Thoracic aorta (tissue), 2 donors: ENCODE measurements around the gene MOB3B. TPM values are rescaled to one million over a fixed set of nuclear protein-coding genes. Genes with fewer than 3 reads are reported as not detected.
"Not testable (repeated sequence)": the region's sequence is repeated elsewhere in the genome, so short reads cannot be mapped to it uniquely, and the experiment has no call there.

Experiments
- ATAC-seq: fragments of 150-250 bp; one replicate; pipeline ENCODE4 v1.8.0; 2017; ENCODE audit warnings: low read depth; ENCODE audit not compliant: insufficient number of reproducible peaks, low FRiP score
- DNase-seq: peaks from one replicate; pipeline ENCODE4 v3.0.0-alpha.2; 2020; ENCODE audit warnings: low spot score
- H3K27ac ChIP-seq, 2 donors: fragments of 200-600 bp; sonication (generic); 1 replicate in 1 of 2; 2 replicates in 1 of 2; pipeline ENCODE4 v1.5.1; 2016; ENCODE audit warnings: mild to moderate bottlenecking in 2 of 2, moderate library complexity in 2 of 2
- H3K27me3 ChIP-seq: fragments of 200-600 bp; sonication (generic); replicated peaks from 2 replicates; pipeline ENCODE4 v1.6.0; 2016; ENCODE audit warnings: mild to moderate bottlenecking; ENCODE audit not compliant: insufficient read depth
- H3K36me3 ChIP-seq: fragments of 200-600 bp; sonication (generic); one replicate; pipeline ENCODE4 v1.5.1; 2016
- H3K4me1 ChIP-seq, 2 donors: fragments of 200-600 bp; sonication (generic); 1 replicate in 1 of 2; 2 replicates in 1 of 2; pipeline versions ENCODE4 v1.5.1 to v1.6.0; 2016; ENCODE audit warnings: low read depth in 2 of 2, mild to moderate bottlenecking in 1 of 2; ENCODE audit not compliant: control insufficient read depth in 1 of 2
- H3K4me3 ChIP-seq: fragments of 200-600 bp; sonication (generic); 2 replicates; pipeline ENCODE4 v1.5.1; 2016; ENCODE audit warnings: mild to moderate bottlenecking
- H3K9me3 ChIP-seq: fragments of 200-600 bp; sonication (generic); 2 replicates; pipeline ENCODE4 v1.5.1; 2016
- CTCF ChIP-seq: fragments of 200-600 bp; sonication (generic); IDR thresholded peaks from one replicate; pipeline ENCODE4 v1.5.1; 2019; ENCODE audit warnings: antibody characterized with exemption
- total RNA-seq, 2 donors: library from RNA; depleted of rRNA; stranded (reverse); fragments of >200 nt; gene quantifications; one replicate each; pipeline versions ENCODE4 v1.1.0 to v1.2.3, GENCODE V29; 2016

The MOB3B gene
- total RNA-seq, 2 donors from 2014 or later, result 6.6 to 11.1 TPM

- no peaks in the 10 kb centered on the region for H3K9me3 ChIP-seq
- no peaks in the 10 kb centered on the region for H3K36me3 ChIP-seq
- no peak overlapping the region for H3K4me3 ChIP-seq
- no peaks in the 10 kb centered on the region for H3K27me3 ChIP-seq
- ATAC-seq (no peak), DNase-seq (no peak)
- peaks cover 19 to 35% of the 10 kb centered on the region in 2 donors for H3K4me1 ChIP-seq
- TF ChIP-seq CTCF, result no peak
- H3K27ac ChIP-seq, result no peak overlapping the region
Observed at GRCh38 chr9:27469550-27469949, 60.1 kb downstream of the MOB3B start.

- no peaks in the 10 kb centered on the region for H3K36me3 ChIP-seq
- ATAC-seq (no peak), DNase-seq (no peak)
- no peak for TF ChIP-seq CTCF
- no peak overlapping the region for H3K27ac ChIP-seq
- H3K4me1 ChIP-seq, result peaks cover 19 to 33% of the 10 kb centered on the region in 2 donors
- no peaks in the 10 kb centered on the region for H3K27me3 ChIP-seq
- H3K4me3 ChIP-seq, result no peak overlapping the region
- no peaks in the 10 kb centered on the region for H3K9me3 ChIP-seq
Observed at GRCh38 chr9:27468462-27469110, 61.0 kb downstream of the MOB3B start.

GRCh38 chr9:27468000-27468399 is 61.6 kb downstream of the MOB3B start:
- H3K4me3 ChIP-seq, result no peak overlapping the region
- H3K9me3 ChIP-seq, result no peaks in the 10 kb centered on the region
- no peaks in the 10 kb centered on the region for H3K27me3 ChIP-seq
- DNase-seq (no peak), ATAC-seq (no peak)
- H3K4me1 ChIP-seq, result peaks cover 14 to 27% of the 10 kb centered on the region in 2 donors
- TF ChIP-seq CTCF, result no peak
- H3K36me3 ChIP-seq, result no peaks in the 10 kb centered on the region
- H3K27ac ChIP-seq, result no peak overlapping the region

GRCh38 chr9:27467486-27467885 is 62.1 kb downstream of the MOB3B start:
- no peaks in the 10 kb centered on the region for H3K9me3 ChIP-seq
- TF ChIP-seq CTCF, result no peak
- DNase-seq, result no peak
- H3K4me3 ChIP-seq, result no peak overlapping the region
- H3K4me1 ChIP-seq, result peaks cover 9 to 22% of the 10 kb centered on the region in 2 donors
- ATAC-seq, result no peak
- no peaks in the 10 kb centered on the region for H3K36me3 ChIP-seq
- no peaks in the 10 kb centered on the region for H3K27me3 ChIP-seq
- no peak overlapping the region for H3K27ac ChIP-seq

- not testable (repeated sequence) for DNase-seq, H3K9me3 ChIP-seq, H3K36me3 ChIP-seq, H3K27me3 ChIP-seq, ATAC-seq, H3K27ac ChIP-seq, H3K4me3 ChIP-seq
- H3K4me1 ChIP-seq, result peaks cover 1 to 12% of the 10 kb centered on the region in 2 donors
Observed at GRCh38 chr9:27466516-27466915, 63.1 kb downstream of the MOB3B start.

GRCh38 chr9:27464950-27465349 is 64.7 kb downstream of the MOB3B start:
- H3K4me3 ChIP-seq, H3K9me3 ChIP-seq, H3K36me3 ChIP-seq, DNase-seq, H3K27me3 ChIP-seq, H3K27ac ChIP-seq, ATAC-seq: not testable (repeated sequence)
- H3K4me1 ChIP-seq, result peaks cover 7 to 16% of the 10 kb centered on the region in 2 donors
